Head of caudate nucleus (tissue), 42 donors: ENCODE data around the gene SNX19.
"Not testable (repeated sequence)": the region's sequence is repeated elsewhere in the genome, so short reads cannot be mapped to it uniquely, and the experiment has no call there.

ENCODE experiments used
- DNase-seq, 42 donors: peaks; one replicate each; pipeline versions ENCODE4 v3.0.0 to v3.0.0-alpha.2; 2020 to 2021; ENCODE audit warnings: mixed read lengths in 7 of 42
- intact Hi-C: fragments of 100-400 bp; cut with DNase I; formaldehyde crosslinking; loops from one replicate; pipeline ENCODE4 v1.15.0; 2022

The SNX19 gene

GRCh38 chr11:130916238-130916855, at the start of gene SNX19:
SNX19 (minus strand) TSS chr11:130916479; CDS start chr11:130915939, 540 bp downstream.
- peak; percentile 74 to 97 (median 94) for DNase-seq
- intact Hi-C loops, result no loop called here

- no peak for DNase-seq
- intact Hi-C loops, result no loop called here
Measured at GRCh38 chr11:130964058-130964792, 47.9 kb upstream of the SNX19 start.

- no peak for DNase-seq
Measured at GRCh38 chr11:130947889-130948288, 31.6 kb upstream of the SNX19 start.

GRCh38 chr11:130947481-130947880, 31.2 kb upstream of the SNX19 start:
- intact Hi-C loops, result no loop called here
- DNase-seq, result no peak

More at GRCh38 chr11:130947889-130948288, 31.6 kb upstream of the SNX19 start:
- intact Hi-C loops, result no loop called here

- DNase-seq, result no peak
- intact Hi-C loops, result no loop called here
Measured at GRCh38 chr11:130947058-130947457, 30.8 kb upstream of the SNX19 start.

GRCh38 chr11:130945896-130946295, 29.6 kb upstream of the SNX19 start:
- peak in 25 of 42 donors; percentile 4 to 65 (median 24) for DNase-seq
- intact Hi-C loops, result no loop called here

- intact Hi-C loops, result no loop called here
- no peak for DNase-seq
Measured at GRCh38 chr11:130940706-130941105, 24.4 kb upstream of the SNX19 start.

- intact Hi-C loops, result no loop called here
- no peak for DNase-seq
Measured at GRCh38 chr11:130937051-130937450, 20.8 kb upstream of the SNX19 start.

GRCh38 chr11:130932086-130932712, 15.9 kb upstream of the SNX19 start:
- intact Hi-C loops, result no loop called here
- DNase-seq, result no peak

- intact Hi-C loops, result no loop called here
Measured at GRCh38 chr11:130924750-130925149, 8.5 kb upstream of the SNX19 start.

GRCh38 chr11:130920612-130921011, 4.3 kb upstream of the SNX19 start:
- intact Hi-C loops, DNase-seq: not testable (repeated sequence)

More at GRCh38 chr11:130924750-130925149, 8.5 kb upstream of the SNX19 start:
- no peak for DNase-seq

GRCh38 chr11:130918081-130918480, 1.8 kb upstream of the SNX19 start:
- no peak for DNase-seq
- intact Hi-C loops, result no loop called here

GRCh38 chr11:130916910-130917309, 631 bp upstream of the SNX19 start:
- DNase-seq, result peak in 12 of 42 donors; percentile 10 to 59 (median 26)
- intact Hi-C loops, result no loop called here

GRCh38 chr11:130915603-130916237, 559 bp downstream of the SNX19 start:
- DNase-seq, result peak in 2 of 42 donors; percentile 17 to 25
- intact Hi-C loops, result no loop called here

- intact Hi-C loops, result no loop called here
- no peak for DNase-seq
Measured at GRCh38 chr11:130913268-130913667, 3.0 kb downstream of the SNX19 start.

- DNase-seq, result no peak
- intact Hi-C loops, result no loop called here
Measured at GRCh38 chr11:130912552-130912951, 3.7 kb downstream of the SNX19 start.

GRCh38 chr11:130911306-130911705, 5.0 kb downstream of the SNX19 start:
- intact Hi-C loops, result no loop called here
- no peak for DNase-seq

GRCh38 chr11:130909650-130910049, 6.6 kb downstream of the SNX19 start:
- DNase-seq, result no peak
- intact Hi-C loops, result no loop called here

- intact Hi-C loops, result no loop called here
- DNase-seq, result no peak
Measured at GRCh38 chr11:130908770-130909625, 7.3 kb downstream of the SNX19 start.
